ENCODE results near the gene ADAMTSL5. TPM values are rescaled to one million over a fixed set of nuclear protein-coding genes. Genes with fewer than 3 reads are reported as not detected.

Gene ADAMTSL5
- total and polyA plus RNA-seq, 2 of the 13 experiments (the other 11 are each of a cell fraction or from before 2014, with no cell fraction given) = 0.60 to 2.7 TPM

DNA sequence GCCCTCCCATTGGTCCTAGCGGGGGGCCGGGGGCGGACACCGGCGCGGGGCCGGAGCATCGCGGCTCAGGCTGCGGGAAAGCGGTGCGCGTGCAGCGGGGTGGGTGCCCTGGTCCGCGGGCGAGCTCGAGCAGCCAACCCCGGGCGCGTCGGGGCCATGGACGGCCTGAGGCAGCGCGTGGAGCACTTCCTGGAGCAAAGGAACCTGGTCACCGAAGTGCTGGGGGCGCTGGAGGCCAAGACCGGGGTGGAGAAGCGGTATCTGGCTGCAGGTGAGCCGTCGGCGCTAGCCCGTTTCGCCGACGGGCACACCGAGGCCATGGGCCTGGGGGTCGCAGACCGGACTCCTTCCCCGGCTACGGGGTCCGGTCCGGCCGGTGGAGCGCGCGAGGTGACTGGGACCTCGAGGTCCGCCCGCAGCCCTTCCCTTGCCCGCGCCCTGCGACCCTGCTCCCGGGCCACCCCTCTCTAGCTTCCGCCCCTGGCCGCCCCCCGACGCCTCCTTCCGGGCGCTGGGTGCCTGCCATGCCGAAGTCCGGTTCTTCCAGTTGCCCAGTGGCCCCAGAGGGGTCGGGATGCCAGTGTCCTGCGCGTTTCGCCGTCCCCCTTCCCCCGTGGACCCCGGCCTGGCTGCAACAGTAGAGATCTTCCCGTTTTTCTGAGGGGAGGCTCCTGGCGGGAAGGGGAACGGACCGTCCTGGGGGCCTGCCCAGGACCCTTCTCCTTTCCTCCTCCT lies 21.5 kb downstream of the ADAMTSL5 start, which contains the start of gene REEP6 (continued):
- TF ChIP-seq, protein P1, sequence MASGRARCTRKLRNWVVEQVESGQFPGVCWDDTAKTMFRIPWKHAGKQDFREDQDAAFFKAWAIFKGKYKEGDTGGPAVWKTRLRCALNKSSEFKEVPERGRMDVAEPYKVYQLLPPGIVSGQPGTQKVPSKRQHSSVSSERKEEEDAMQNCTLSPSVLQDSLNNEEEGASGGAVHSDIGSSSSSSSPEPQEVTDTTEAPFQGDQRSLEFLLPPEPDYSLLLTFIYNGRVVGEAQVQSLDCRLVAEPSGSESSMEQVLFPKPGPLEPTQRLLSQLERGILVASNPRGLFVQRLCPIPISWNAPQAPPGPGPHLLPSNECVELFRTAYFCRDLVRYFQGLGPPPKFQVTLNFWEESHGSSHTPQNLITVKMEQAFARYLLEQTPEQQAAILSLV (CRISPR knock-in tag; IDR thresholded peaks at IDR 0.05; ENCODE audit: borderline replicate concordance) = 0 out of 2 replicates have a peak, but pooled peaks have one; percentile 32
- TF ChIP-seq FOXK1 (CRISPR knock-in tag; IDR thresholded peaks at IDR 0.05; ENCODE audit: borderline replicate concordance, low read depth) = no peak
- no peak for TF ChIP-seq SIN3B (IDR thresholded peaks at IDR 0.05; ENCODE audit: low read length)
- TF ChIP-seq REXO4 (CRISPR knock-in tag; IDR thresholded peaks at IDR 0.05; ENCODE audit: borderline replicate concordance) = no peak
- TF ChIP-seq, protein P2, sequence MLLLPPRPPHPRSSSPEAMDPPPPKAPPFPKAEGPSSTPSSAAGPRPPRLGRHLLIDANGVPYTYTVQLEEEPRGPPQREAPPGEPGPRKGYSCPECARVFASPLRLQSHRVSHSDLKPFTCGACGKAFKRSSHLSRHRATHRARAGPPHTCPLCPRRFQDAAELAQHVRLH (CRISPR knock-in tag; IDR thresholded peaks at IDR 0.05; ENCODE audit: borderline replicate concordance, low read depth) = no peak
- no peak for TF ChIP-seq BRCA1 (CRISPR knock-in tag; IDR thresholded peaks at IDR 0.05)
- no peak for TF ChIP-seq ARHGAP35 (CRISPR knock-in tag; IDR thresholded peaks at IDR 0.05; ENCODE audit: borderline replicate concordance)
- peak; percentile 56; the same call in 1 of the 2 replicates for TF ChIP-seq GFI1 (CRISPR knock-in tag; IDR thresholded peaks at IDR 0.05; ENCODE audit: borderline replicate concordance)
- peak; percentile 53; the same call in 1 of the 2 replicates for TF ChIP-seq ELF3 (CRISPR knock-in tag; IDR thresholded peaks at IDR 0.05)
- no peak for TF ChIP-seq CCAR2 (optimal IDR thresholded peaks at IDR 0.05; ENCODE audit: low read depth, low read length)
- TF ChIP-seq, protein P3, sequence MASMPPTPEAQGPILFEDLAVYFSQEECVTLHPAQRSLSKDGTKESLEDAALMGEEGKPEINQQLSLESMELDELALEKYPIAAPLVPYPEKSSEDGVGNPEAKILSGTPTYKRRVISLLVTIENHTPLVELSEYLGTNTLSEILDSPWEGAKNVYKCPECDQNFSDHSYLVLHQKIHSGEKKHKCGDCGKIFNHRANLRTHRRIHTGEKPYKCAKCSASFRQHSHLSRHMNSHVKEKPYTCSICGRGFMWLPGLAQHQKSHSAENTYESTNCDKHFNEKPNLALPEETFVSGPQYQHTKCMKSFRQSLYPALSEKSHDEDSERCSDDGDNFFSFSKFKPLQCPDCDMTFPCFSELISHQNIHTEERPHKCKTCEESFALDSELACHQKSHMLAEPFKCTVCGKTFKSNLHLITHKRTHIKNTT (CRISPR knock-in tag; IDR thresholded peaks at IDR 0.05) = no peak
- TF ChIP-seq, protein P4, sequence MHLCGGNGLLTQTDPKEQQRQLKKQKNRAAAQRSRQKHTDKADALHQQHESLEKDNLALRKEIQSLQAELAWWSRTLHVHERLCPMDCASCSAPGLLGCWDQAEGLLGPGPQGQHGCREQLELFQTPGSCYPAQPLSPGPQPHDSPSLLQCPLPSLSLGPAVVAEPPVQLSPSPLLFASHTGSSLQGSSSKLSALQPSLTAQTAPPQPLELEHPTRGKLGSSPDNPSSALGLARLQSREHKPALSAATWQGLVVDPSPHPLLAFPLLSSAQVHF (CRISPR knock-in tag; IDR thresholded peaks at IDR 0.05) = 0 out of 2 replicates have a peak, but pooled peaks have one; percentile 55
- no peak for TF ChIP-seq HOXA9 (CRISPR knock-in tag; IDR thresholded peaks at IDR 0.05; ENCODE audit: borderline replicate concordance)
- TF ChIP-seq, protein P5, sequence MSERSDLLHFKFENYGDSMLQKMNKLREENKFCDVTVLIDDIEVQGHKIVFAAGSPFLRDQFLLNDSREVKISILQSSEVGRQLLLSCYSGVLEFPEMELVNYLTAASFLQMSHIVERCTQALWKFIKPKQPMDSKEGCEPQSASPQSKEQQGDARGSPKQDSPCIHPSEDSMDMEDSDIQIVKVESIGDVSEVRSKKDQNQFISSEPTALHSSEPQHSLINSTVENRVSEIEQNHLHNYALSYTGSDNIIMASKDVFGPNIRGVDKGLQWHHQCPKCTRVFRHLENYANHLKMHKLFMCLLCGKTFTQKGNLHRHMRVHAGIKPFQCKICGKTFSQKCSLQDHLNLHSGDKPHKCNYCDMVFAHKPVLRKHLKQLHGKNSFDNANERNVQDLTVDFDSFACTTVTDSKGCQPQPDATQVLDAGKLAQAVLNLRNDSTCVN (CRISPR knock-in tag; IDR thresholded peaks at IDR 0.05; ENCODE audit: borderline replicate concordance) = no peak
- no peak for TF ChIP-seq SOX13 (IDR thresholded peaks at IDR 0.05)
- no peak for TF ChIP-seq SOX13 (CRISPR knock-in tag; conservative IDR thresholded peaks at IDR 0.05 in 1 of 2, IDR thresholded peaks at IDR 0.05 in 1 of 2)
- no peak for TF ChIP-seq U2AF1 (optimal IDR thresholded peaks at IDR 0.05; ENCODE audit: low read depth, low read length)
- TF ChIP-seq ZNF879 (CRISPR knock-in tag; IDR thresholded peaks at IDR 0.05) = no peak
- no peak for TF ChIP-seq RELA (CRISPR knock-in tag; IDR thresholded peaks at IDR 0.05)
- TF ChIP-seq, protein P6, sequence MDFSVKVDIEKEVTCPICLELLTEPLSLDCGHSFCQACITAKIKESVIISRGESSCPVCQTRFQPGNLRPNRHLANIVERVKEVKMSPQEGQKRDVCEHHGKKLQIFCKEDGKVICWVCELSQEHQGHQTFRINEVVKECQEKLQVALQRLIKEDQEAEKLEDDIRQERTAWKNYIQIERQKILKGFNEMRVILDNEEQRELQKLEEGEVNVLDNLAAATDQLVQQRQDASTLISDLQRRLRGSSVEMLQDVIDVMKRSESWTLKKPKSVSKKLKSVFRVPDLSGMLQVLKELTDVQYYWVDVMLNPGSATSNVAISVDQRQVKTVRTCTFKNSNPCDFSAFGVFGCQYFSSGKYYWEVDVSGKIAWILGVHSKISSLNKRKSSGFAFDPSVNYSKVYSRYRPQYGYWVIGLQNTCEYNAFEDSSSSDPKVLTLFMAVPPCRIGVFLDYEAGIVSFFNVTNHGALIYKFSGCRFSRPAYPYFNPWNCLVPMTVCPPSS (IDR thresholded peaks at IDR 0.05) = no peak
- no peak for TF ChIP-seq ZNF569 (CRISPR knock-in tag; IDR thresholded peaks at IDR 0.05; ENCODE audit: borderline replicate concordance)
- no peak for TF ChIP-seq FOXK2 (IDR thresholded peaks at IDR 0.05)
- TF ChIP-seq JDP2 (CRISPR knock-in tag; IDR thresholded peaks at IDR 0.05; ENCODE audit: borderline replicate concordance) = no peak
- TF ChIP-seq ZNF484 (CRISPR knock-in tag; IDR thresholded peaks at IDR 0.05; ENCODE audit: borderline replicate concordance, low read depth) = no peak
- peak; percentile 61; the same call in 1 of the 2 replicates for TF ChIP-seq REPIN1 (CRISPR knock-in tag; IDR thresholded peaks at IDR 0.05; ENCODE audit: borderline replicate concordance, low read depth)

All from HepG2 (cell line).